ENCODE measurements around the gene VPS8. TPM values are rescaled to one million over a fixed set of nuclear protein-coding genes. Genes with fewer than 3 reads are reported as not detected.
"Not testable (repeated sequence)": the region's sequence is repeated elsewhere in the genome, so short reads cannot be mapped to it uniquely, and the experiment has no call there.

VPS8 gene
- total RNA-seq, 4 donors from 2014 or later, result 31.0 to 39.0 (median 32.6) TPM

DNA sequence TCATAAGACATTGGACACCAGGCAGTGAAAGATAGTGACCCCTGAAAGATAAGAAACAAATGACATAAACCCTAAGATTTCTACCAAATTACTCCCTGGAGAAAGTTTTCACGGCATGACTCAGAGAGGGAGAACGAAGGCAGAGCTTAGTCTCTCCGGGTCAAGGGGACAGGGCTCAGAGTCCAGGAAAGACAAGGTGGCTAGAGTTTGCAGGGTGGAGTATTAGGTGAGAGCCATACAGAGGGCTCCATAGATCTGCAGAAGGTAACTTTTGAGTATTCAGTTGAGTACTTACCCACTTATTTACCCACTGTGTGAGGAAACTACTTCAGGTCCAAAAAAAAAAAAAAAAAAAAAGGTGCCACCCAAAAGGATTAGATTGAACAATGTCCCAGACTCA is 197.7 kb downstream of the VPS8 start:
- Histone ChIP-seq H3K9me3 (peaks cover 0 to 14% (median 7%) of the 10 kb centered on the region in 4 donors), H3K36me3 (peaks cover 0 to 16% (median 6%) of the 10 kb centered on the region in 4 donors), H3K27me3 (no peaks in the 10 kb centered on the region), H3K4me1 (no peaks in the 10 kb centered on the region), H3K4me3 (no peak overlapping the region), H3K27ac (replicated peaks in 1 of 4) (no peak overlapping the region)
- TF ChIP-seq POLR2AphosphoS5 (IDR thresholded peaks at IDR 0.05) (no peak), EP300 (IDR thresholded peaks at IDR 0.05) (no peak), POLR2A (IDR thresholded peaks at IDR 0.05; ENCODE audit: low read depth) (no peak)
- TF ChIP-seq, protein P1, sequence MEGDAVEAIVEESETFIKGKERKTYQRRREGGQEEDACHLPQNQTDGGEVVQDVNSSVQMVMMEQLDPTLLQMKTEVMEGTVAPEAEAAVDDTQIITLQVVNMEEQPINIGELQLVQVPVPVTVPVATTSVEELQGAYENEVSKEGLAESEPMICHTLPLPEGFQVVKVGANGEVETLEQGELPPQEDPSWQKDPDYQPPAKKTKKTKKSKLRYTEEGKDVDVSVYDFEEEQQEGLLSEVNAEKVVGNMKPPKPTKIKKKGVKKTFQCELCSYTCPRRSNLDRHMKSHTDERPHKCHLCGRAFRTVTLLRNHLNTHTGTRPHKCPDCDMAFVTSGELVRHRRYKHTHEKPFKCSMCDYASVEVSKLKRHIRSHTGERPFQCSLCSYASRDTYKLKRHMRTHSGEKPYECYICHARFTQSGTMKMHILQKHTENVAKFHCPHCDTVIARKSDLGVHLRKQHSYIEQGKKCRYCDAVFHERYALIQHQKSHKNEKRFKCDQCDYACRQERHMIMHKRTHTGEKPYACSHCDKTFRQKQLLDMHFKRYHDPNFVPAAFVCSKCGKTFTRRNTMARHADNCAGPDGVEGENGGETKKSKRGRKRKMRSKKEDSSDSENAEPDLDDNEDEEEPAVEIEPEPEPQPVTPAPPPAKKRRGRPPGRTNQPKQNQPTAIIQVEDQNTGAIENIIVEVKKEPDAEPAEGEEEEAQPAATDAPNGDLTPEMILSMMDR (IDR thresholded peaks at IDR 0.05), result no peak
- DNase-seq (ENCODE audit: extremely low spot score), result no peak
- intact Hi-C loops (cut with DNase I), result no loop called here
- WGBS, result 97% methylated on average over 3 of the region's 3 CpGs

DNA sequence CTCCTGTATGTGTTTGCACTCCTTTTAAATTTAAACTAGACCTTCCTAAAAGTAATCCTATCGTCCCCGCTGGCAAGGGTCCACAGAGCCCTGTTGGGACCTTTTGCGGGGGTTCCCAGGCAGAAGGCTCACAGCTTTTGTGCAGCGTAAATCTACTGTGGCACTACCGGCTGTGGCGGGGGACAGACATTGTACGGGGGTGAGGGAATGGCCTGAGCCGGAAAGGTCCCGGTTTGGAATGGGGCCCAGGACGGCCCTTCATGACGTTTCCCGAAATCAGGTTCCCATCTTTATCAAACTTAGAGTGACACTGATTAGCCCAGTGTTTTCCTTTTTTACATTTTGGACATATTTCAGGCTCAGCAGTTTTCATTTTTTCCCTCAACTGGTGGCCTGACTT is 205.6 kb downstream of the VPS8 start:
- H3K36me3 ChIP-seq, result peaks cover 0 to 17% (median 4%) of the 10 kb centered on the region in 4 donors
- 85% methylated on average over 12 of the region's 12 CpGs for WGBS
- H3K4me3 ChIP-seq, result peak overlapping the region in 1 of 4 donors; percentile 16
- H3K27me3 ChIP-seq; H3K9me3 ChIP-seq; H3K4me1 ChIP-seq; DNase-seq (ENCODE audit: extremely low spot score); intact Hi-C loops (cut with DNase I): not testable (repeated sequence)
- H3K27ac ChIP-seq (replicated peaks in 1 of 4), result peak overlapping the region in 1 of 4 donors; percentile 26

DNA sequence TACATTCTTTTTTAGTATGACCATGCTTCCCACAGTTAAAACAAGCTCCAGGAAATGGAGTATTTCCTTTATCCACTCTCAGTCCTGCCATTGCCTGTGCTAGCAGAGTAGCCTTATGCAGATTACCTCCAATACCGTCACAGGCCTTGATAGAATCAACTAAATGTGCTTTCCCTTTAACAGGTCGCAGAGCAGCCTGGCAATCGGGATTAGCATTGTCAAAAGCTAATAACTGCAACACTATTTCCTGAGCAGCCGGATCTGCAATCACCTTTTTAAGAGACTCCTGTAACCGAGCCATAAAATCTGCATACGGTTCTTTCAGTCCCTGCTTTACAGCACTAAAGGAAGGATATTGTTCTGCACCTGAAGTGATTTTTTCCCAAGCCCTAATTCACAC is 206.0 kb downstream of the VPS8 start:
- H3K4me1 ChIP-seq; H3K27ac ChIP-seq (replicated peaks in 1 of 4); H3K27me3 ChIP-seq; H3K4me3 ChIP-seq; H3K9me3 ChIP-seq; intact Hi-C loops (cut with DNase I); DNase-seq (ENCODE audit: extremely low spot score): not testable (repeated sequence)
- peaks cover 0 to 15% (median 4%) of the 10 kb centered on the region in 4 donors for H3K36me3 ChIP-seq
- 81% methylated on average over 6 of the region's 6 CpGs for WGBS

DNA sequence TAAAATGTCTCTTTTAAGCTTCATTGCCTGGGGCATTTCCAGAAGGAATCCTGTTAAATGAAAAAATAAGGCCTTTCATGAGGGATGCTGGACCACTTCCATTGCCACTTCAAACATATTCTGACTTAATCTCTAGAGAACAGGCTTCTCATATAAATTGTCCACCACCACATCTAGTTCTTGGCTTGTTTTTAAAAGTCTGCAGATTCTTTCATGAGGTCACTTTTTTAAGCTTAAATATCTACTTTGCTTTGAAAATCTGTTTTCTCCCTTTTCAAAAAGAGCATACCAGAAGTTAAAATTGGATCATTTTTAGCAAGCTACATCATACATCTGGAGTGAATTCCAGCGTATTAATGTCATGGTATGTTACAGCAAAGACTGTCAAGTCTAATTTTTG is 209.3 kb downstream of the VPS8 start:
- H3K27me3 ChIP-seq, result no peaks in the 10 kb centered on the region
- 59% methylated on average over 1 of the region's 1 CpG for WGBS
- intact Hi-C loops (cut with DNase I), result no loop called here
- no peaks in the 10 kb centered on the region for H3K4me1 ChIP-seq
- H3K27ac ChIP-seq (replicated peaks in 1 of 4), result no peak overlapping the region
- no peak for DNase-seq (ENCODE audit: extremely low spot score)
- peaks cover 0 to 6% (median 0%) of the 10 kb centered on the region in 4 donors for H3K9me3 ChIP-seq
- H3K36me3 ChIP-seq, result peaks cover 0 to 15% (median 7%) of the 10 kb centered on the region in 4 donors
- H3K4me3 ChIP-seq, result no peak overlapping the region
- TF ChIP-seq, protein P1 (IDR thresholded peaks at IDR 0.05), result no peak
- TF ChIP-seq POLR2A (IDR thresholded peaks at IDR 0.05; ENCODE audit: low read depth), result no peak
- no peak for TF ChIP-seq POLR2AphosphoS5 (IDR thresholded peaks at IDR 0.05)
- TF ChIP-seq EP300 (IDR thresholded peaks at IDR 0.05), result no peak

DNA sequence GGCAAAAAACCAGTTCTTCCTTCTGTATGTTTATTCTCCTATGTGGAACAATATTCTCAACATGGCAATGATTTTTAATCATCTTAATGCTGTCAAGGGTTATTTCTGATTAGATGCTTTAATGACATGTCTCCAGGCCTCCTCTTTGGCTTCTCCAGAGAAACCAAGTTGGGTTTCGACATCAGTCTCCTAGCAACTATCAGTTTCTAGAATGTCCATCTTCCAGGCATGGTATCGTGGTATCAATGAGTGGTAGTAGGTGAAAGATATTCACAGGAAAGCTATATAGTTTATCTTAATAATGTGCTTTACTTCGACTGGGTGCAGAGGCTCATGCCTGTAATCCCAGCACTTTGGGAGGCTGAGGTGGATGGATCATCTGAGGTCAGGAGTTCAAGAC is 212.4 kb downstream of the VPS8 start:
- H3K4me3 ChIP-seq, result no peak overlapping the region
- DNase-seq (ENCODE audit: extremely low spot score), result no peak
- no peaks in the 10 kb centered on the region for H3K27me3 ChIP-seq
- peaks cover 0 to 30% (median 9%) of the 10 kb centered on the region in 4 donors for H3K36me3 ChIP-seq
- H3K4me1 ChIP-seq, result no peaks in the 10 kb centered on the region
- peaks cover 0 to under 1% (median 0%) of the 10 kb centered on the region in 4 donors for H3K9me3 ChIP-seq
- TF ChIP-seq POLR2AphosphoS5 (IDR thresholded peaks at IDR 0.05) (no peak), EP300 (IDR thresholded peaks at IDR 0.05) (no peak), POLR2A (IDR thresholded peaks at IDR 0.05; ENCODE audit: low read depth) (no peak)
- TF ChIP-seq, protein P1 (IDR thresholded peaks at IDR 0.05), result no peak
- 94% methylated on average over 3 of the region's 3 CpGs for WGBS
- H3K27ac ChIP-seq (replicated peaks in 1 of 4), result no peak overlapping the region
- intact Hi-C loops (cut with DNase I), result no loop called here

DNA sequence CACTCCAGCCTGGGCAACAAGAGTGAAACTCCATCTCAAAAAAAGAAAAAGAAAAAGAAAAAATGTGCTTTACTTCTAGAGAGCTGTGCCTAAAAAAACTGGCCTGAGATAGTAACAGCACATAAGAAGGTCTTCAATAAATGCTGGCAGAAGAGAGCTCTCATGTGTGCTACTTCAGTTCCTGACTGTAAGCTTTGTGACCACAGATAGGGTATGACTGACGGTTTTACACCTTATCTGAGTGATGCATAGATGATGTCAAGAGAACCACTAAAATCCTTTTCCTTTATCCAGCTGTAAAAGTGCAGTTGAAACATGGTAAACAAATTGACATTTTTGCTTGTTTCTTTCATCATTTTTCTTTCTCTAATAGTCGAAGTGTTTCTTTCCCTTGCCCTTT is 213.0 kb downstream of the VPS8 start:
- no peak for DNase-seq (ENCODE audit: extremely low spot score)
- intact Hi-C loops (cut with DNase I), result no loop called here
- no peaks in the 10 kb centered on the region for H3K9me3 ChIP-seq
- no peak overlapping the region for H3K4me3 ChIP-seq
- H3K36me3 ChIP-seq, result peaks cover 0 to 32% (median 11%) of the 10 kb centered on the region in 4 donors
- no peak overlapping the region for H3K27ac ChIP-seq (replicated peaks in 1 of 4)
- H3K27me3 ChIP-seq, result no peaks in the 10 kb centered on the region
- TF ChIP-seq POLR2AphosphoS5 (IDR thresholded peaks at IDR 0.05), result no peak
- no peak for TF ChIP-seq EP300 (IDR thresholded peaks at IDR 0.05)
- TF ChIP-seq, protein P1 (IDR thresholded peaks at IDR 0.05), result no peak
- no peak for TF ChIP-seq POLR2A (IDR thresholded peaks at IDR 0.05; ENCODE audit: low read depth)
- WGBS, result 69% methylated on average over 2 of the region's 2 CpGs
- no peaks in the 10 kb centered on the region for H3K4me1 ChIP-seq
